NK-92 treated with Interleukin-12 subunit alpha and Interleukin-12 subunit beta, amount 100 ng/mL, for 24 hours (cell line): ENCODE data around the gene RBM19.

ENCODE experiments used
- DNase-seq: peaks from one replicate; lab custom pipeline; 2025; lab: John Stamatoyannopoulos, UW

The RBM19 gene

GRCh38 chr12:113804961-113805600 lies 161.0 kb downstream of the RBM19 start:
- DNase-seq: no peak

GRCh38 chr12:113803759-113804140 lies 162.4 kb downstream of the RBM19 start:
- no peak for DNase-seq

GRCh38 chr12:113802966-113803758 lies 163.0 kb downstream of the RBM19 start:
- no peak for DNase-seq

GRCh38 chr12:113802000-113802749 lies 163.9 kb downstream of the RBM19 start:
- DNase-seq: no peak

- no peak for DNase-seq
Measured at GRCh38 chr12:113800201-113800600, 165.9 kb downstream of the RBM19 start.

GRCh38 chr12:113798552-113798951 lies 167.6 kb downstream of the RBM19 start:
- no peak for DNase-seq

- no peak for DNase-seq
Measured at GRCh38 chr12:113797535-113797868, 168.6 kb downstream of the RBM19 start.

GRCh38 chr12:113796852-113797534 lies 169.1 kb downstream of the RBM19 start:
- no peak for DNase-seq

- DNase-seq: no peak
Measured at GRCh38 chr12:113796066-113796827, 169.9 kb downstream of the RBM19 start.

GRCh38 chr12:113795445-113795844 lies 170.7 kb downstream of the RBM19 start:
- no peak for DNase-seq

GRCh38 chr12:113794774-113795173 lies 171.4 kb downstream of the RBM19 start:
- no peak for DNase-seq

GRCh38 chr12:113793250-113793649 lies 172.9 kb downstream of the RBM19 start:
- DNase-seq: no peak

GRCh38 chr12:113792450-113792849 lies 173.7 kb downstream of the RBM19 start:
- no peak for DNase-seq

- no peak for DNase-seq
Measured at GRCh38 chr12:113788020-113788856, 177.9 kb downstream of the RBM19 start.

GRCh38 chr12:113786107-113786506 lies 180.0 kb downstream of the RBM19 start:
- no peak for DNase-seq

- DNase-seq: no peak
Measured at GRCh38 chr12:113783811-113784210, 182.3 kb downstream of the RBM19 start.

GRCh38 chr12:113782873-113783272 lies 183.3 kb downstream of the RBM19 start:
- no peak for DNase-seq

- no peak for DNase-seq
Measured at GRCh38 chr12:113781415-113782198, 184.5 kb downstream of the RBM19 start.

GRCh38 chr12:113779774-113780173 lies 186.4 kb downstream of the RBM19 start:
- DNase-seq: no peak
